AG04449 (cell line): Measurements from ENCODE around the gene TMEM170B.

Experiments used
- CTCF ChIA-PET: fragments of 350-600 bp; formaldehyde crosslinking; extraction: SDS; loops from one replicate; lab custom pipeline; 2021; ENCODE audit warnings: antibody characterized with exemption; lab: Yijun Ruan, JAX
- POLR2A ChIA-PET: fragments of 400-600, 350-600 bp; formaldehyde crosslinking; extraction: SDS; loops from one replicate; lab custom pipeline; 2020; ENCODE audit warnings: antibody characterized with exemption, inconsistent platforms; lab: Yijun Ruan, JAX
- DNase-seq: peaks from one replicate; pipeline ENCODE4 v3.0.0-alpha.2; 2010; ENCODE audit warnings: low read depth, low spot score
- H3K4me3 ChIP-seq: 2 replicates; pipeline ENCODE4 v1.5.1; 2011; ENCODE audit warnings: low read depth, mild to moderate bottlenecking, control low read depth, low read length
- TF ChIP-seq, protein P1 (sequence below): IDR thresholded peaks from one replicate; pipeline ENCODE4 v1.5.1; 2011; ENCODE audit warnings: mild to moderate bottlenecking, moderate library complexity, low read length, control low read depth, inconsistent platforms; ENCODE audit not compliant: insufficient read depth; ENCODE audit errors: missing control alignments

The TMEM170B gene

DNA sequence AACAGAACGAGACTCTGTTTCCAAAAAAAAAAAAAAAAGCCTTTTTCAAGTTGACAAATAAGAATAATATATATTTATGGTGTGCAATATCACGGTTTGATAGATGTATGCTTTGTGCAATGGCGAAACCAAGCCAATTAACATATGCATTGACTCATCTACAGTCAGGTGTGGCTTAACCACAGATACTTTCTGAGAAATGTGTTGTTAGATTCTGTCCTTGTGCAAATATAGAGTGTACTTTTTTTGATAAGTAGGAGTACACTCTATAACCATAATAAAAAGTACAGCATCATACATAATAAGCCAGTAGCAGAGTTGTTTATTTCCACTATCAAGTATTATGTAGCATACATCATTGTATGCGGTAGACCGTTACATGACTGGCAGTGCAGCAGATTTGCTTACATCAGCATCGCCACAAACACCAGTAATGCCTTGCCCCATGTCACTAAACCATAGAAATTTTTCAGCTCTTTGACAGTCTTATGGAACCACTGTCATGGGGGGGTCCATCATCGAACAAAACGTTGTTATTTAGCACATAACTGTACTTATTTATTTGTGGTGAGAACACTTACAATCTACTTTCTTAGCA is 59.2 kb downstream of the TMEM170B start:
- CTCF ChIA-PET = interaction anchor here (1.2 to 1.6 kb wide), 3 partner anchors 10 to 693 kb away, joined by 3 to 6 read pairs (median 4); partner anchors contain the start of gene EDN1
- TF ChIP-seq, protein P1, sequence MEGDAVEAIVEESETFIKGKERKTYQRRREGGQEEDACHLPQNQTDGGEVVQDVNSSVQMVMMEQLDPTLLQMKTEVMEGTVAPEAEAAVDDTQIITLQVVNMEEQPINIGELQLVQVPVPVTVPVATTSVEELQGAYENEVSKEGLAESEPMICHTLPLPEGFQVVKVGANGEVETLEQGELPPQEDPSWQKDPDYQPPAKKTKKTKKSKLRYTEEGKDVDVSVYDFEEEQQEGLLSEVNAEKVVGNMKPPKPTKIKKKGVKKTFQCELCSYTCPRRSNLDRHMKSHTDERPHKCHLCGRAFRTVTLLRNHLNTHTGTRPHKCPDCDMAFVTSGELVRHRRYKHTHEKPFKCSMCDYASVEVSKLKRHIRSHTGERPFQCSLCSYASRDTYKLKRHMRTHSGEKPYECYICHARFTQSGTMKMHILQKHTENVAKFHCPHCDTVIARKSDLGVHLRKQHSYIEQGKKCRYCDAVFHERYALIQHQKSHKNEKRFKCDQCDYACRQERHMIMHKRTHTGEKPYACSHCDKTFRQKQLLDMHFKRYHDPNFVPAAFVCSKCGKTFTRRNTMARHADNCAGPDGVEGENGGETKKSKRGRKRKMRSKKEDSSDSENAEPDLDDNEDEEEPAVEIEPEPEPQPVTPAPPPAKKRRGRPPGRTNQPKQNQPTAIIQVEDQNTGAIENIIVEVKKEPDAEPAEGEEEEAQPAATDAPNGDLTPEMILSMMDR = no peak
- no peak for DNase-seq
- POLR2A ChIA-PET = no interaction called here
- no peak overlapping the region for H3K4me3 ChIP-seq

DNA sequence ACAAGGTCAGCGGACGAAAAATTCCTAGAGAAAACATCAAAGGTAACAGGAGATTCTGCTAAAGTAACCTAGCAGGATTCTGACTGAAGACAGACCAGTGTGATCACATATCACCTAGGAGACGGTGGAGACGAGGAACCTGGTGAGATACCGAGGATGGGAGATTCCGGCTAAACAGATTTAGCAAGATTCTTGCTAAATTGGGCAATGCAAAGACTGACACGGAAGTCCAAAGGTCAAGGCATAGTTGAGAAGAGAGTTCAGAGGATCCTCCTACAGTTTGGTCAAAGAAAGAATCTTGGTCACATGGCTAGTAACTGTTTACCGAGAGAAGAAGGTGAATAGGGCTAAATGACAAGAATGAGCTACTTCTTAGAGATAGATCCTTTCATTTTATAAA is 61.1 kb downstream of the TMEM170B start:
- TF ChIP-seq, protein P1 = no peak
- ChIA-PET POLR2A (no interaction called here), CTCF (interaction anchor here (0.6 kb wide), 1 partner anchor 8 kb away, joined by 4 read pairs; no protein-coding TSS in a partner anchor)
- no peak for DNase-seq
- H3K4me3 ChIP-seq = no peak overlapping the region

DNA sequence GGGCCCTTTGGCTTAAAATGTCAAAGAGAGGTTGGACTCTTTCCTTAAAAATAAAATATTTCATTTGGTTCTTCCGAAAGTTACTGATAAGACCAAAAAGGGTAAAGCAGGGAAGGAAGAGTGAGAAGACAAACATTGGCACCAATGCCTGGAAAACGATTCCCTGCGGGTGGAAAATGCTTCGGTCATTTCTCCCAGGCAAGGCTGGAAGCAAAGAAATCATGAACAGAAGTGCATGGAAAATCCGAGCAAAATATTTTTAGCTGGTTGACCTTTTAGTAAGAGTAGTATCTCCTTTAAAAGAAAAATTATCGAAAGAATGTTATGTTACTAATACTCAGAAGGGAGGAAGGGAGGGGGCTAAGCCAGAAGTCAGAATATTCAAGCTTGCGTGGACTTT is 62.7 kb downstream of the TMEM170B start:
- no peak overlapping the region for H3K4me3 ChIP-seq
- CTCF ChIA-PET = interaction anchor here (0.9 to 1.4 kb wide), 2 partner anchors 10 to 11 kb away, joined by 3 read pairs; no protein-coding TSS in a partner anchor
- TF ChIP-seq, protein P1 = no peak
- POLR2A ChIA-PET = no interaction called here
- DNase-seq = no peak

DNA sequence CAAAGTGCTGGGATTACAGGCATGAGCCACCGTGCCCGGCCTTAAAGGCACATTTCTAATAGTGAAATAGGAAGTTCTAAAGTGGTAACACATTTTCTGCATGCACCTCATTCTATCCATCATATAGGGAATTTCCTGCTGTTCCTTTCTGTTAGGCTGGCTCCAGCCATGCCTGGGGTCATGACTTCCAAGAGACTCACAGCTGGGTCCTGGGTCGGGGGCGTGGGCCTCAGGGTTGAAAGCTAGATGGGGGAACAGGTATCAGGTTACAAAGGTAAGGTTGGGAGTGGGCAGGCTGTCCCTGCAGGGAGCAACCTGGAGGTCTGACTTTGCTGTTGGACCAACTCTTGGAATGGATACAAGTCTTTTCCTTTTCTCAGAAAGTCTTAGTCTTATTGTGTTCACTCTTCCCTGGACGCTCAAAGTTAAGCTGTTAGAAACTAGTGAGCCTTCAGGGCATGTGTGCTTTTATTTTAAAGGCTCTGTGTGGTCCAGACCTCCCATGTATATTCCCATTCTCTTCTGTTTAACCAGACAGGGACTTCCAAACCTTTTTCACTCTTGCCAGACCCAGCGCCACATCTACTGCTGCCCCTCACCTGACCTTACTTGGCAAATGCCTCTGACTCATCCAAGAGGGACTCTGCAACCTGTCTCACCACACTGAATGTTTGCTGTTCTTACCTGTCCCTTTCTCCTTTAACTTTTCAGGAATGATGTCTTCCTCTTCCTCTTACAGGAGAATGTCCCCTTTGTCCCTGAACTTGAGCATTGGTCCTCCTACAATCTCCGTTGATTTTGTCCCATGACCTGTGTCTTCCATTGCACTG is 64.4 kb downstream of the TMEM170B start:
- POLR2A ChIA-PET = no interaction called here
- CTCF ChIA-PET = interaction anchor here (1.3 kb wide), 1 partner anchor 9 kb away, joined by 3 read pairs; no protein-coding TSS in a partner anchor
- TF ChIP-seq, protein P1 = no peak
- no peak overlapping the region for H3K4me3 ChIP-seq
- no peak for DNase-seq

DNA sequence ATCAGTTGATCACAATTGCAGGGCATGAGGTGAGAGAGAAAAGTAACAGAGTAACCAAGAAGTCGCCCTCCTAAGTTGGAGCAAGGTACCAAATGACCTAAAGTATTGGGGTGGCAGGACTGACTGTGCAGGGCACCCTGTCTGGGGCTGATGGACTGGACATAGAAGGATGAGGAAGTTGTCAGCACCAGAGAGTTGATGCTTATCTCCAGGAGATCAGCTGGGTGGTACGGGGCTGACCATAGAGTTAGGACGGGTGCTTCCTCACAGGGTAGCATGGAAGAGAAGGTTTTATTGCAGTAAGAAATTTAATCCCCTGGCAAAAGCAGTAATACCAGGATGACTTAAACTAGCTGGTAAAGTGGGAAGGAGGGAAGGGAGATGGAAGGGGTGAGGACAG is 66.7 kb downstream of the TMEM170B start:
- ChIA-PET POLR2A (no interaction called here), CTCF (no interaction called here)
- DNase-seq = no peak
- H3K4me3 ChIP-seq = no peak overlapping the region
- TF ChIP-seq, protein P1 = no peak
